Esophagus squamous epithelium (tissue), 4 donors: ENCODE measurements around the gene KDM4C.

Experiments
- CTCF ChIP-seq, 6 experiments: fragments of 450-650 bp in 4 of 6; fragments of 200-600 bp in 2 of 6; sonication (generic) in 2 of 6; IDR thresholded peaks; one replicate each; pipeline ENCODE4 v1.5.1; 2016 to 2019; ENCODE audit warnings: antibody characterized with exemption in 6 of 6, mild to moderate bottlenecking in 4 of 6, moderate library complexity in 4 of 6
- POLR2A ChIP-seq, 4 donors: fragments of 450-650 bp; IDR thresholded peaks; one replicate each; pipeline ENCODE4 v1.6.1; 2017; ENCODE audit warnings: antibody characterized with exemption in 4 of 4, mild to moderate bottlenecking in 4 of 4, moderate library complexity in 3 of 4

- no peak for TF ChIP-seq CTCF (IDR thresholded peaks at IDR 0.05)
- TF ChIP-seq POLR2A (IDR thresholded peaks at IDR 0.05) = no peak
Measured at GRCh38 chr9:7119612-7120011, 361.8 kb downstream of the KDM4C start.
